Liver (tissue), 9 donors: ENCODE results near the gene VEGFB. TPM values are rescaled to one million over a fixed set of nuclear protein-coding genes. Genes with fewer than 3 reads are reported as not detected.

Experiments
- DNase-seq: peaks from one replicate; pipeline ENCODE4 v3.0.0-alpha.2; 2017; ENCODE audit warnings: low spot score
- H3K27ac ChIP-seq, 2 donors: one replicate each; pipeline ENCODE4 v1.7.0; 2013; ENCODE audit warnings: inconsistent platforms in 2 of 2, low read length in 2 of 2, control low read depth in 1 of 2, low read depth in 1 of 2, mild to moderate bottlenecking in 1 of 2
- H3K27me3 ChIP-seq, 4 donors: one replicate each; pipeline versions ENCODE4 v1.6.1 to v1.7.0; 2013; ENCODE audit warnings: low read length in 3 of 4, inconsistent platforms in 1 of 4, mild to moderate bottlenecking in 1 of 4, moderate library complexity in 1 of 4; ENCODE audit not compliant: control insufficient read depth in 4 of 4, insufficient read depth in 4 of 4
- H3K36me3 ChIP-seq, 4 donors: one replicate each; pipeline versions ENCODE4 v1.6.1 to v1.7.0; 2013; ENCODE audit warnings: low read length in 3 of 4, mild to moderate bottlenecking in 3 of 4, low read depth in 1 of 4, moderate library complexity in 1 of 4; ENCODE audit not compliant: control insufficient read depth in 4 of 4, insufficient read depth in 3 of 4
- H3K4me1 ChIP-seq, 4 donors: one replicate each; pipeline versions ENCODE4 v1.6.1 to v1.7.0; 2013; ENCODE audit warnings: low read length in 3 of 4, mild to moderate bottlenecking in 3 of 4, moderate library complexity in 1 of 4; ENCODE audit not compliant: control insufficient read depth in 4 of 4, insufficient read depth in 4 of 4
- H3K4me3 ChIP-seq, 3 donors: one replicate each; pipeline versions ENCODE4 v1.6.1 to v1.7.0; 2013; ENCODE audit warnings: low read length in 3 of 3, control low read depth in 1 of 3, low read depth in 1 of 3, mild to moderate bottlenecking in 1 of 3
- H3K9ac ChIP-seq, 2 donors: one replicate each; pipeline ENCODE4 v1.7.0; 2013; ENCODE audit warnings: low read length in 2 of 2, mild to moderate bottlenecking in 2 of 2, moderate library complexity in 2 of 2, control low read depth in 1 of 2, low read depth in 1 of 2
- H3K9me3 ChIP-seq, 4 donors: one replicate each; pipeline versions ENCODE4 v1.6.1 to v1.7.0; 2013; ENCODE audit warnings: low read length in 3 of 4; ENCODE audit not compliant: control insufficient read depth in 4 of 4
- ATF3 ChIP-seq: IDR thresholded peaks from 2 replicates; pipeline ENCODE4 v1.6.1; 2016; ENCODE audit warnings: antibody characterized with exemption
- CTCF ChIP-seq: fragments of 150-350 bp; IDR thresholded peaks from 2 replicates; pipeline ENCODE4 v1.5.1; 2017; ENCODE audit warnings: improper control_type of control experiment, low read depth, low read length; ENCODE audit not compliant: missing input control
- EGR1 ChIP-seq, 2 donors: IDR thresholded peaks; 2 replicates each; pipeline ENCODE4 v1.6.1; 2016 to 2018; ENCODE audit warnings: antibody characterized with exemption in 2 of 2, low read depth in 2 of 2
- FOXA1 ChIP-seq: IDR thresholded peaks from 2 replicates; pipeline ENCODE4 v1.6.1; 2016; ENCODE audit warnings: antibody characterized with exemption
- FOXA2 ChIP-seq: IDR thresholded peaks from 2 replicates; pipeline ENCODE4 v1.6.1; 2016; ENCODE audit warnings: antibody characterized with exemption
- GABPA ChIP-seq, 2 donors: IDR thresholded peaks in 1 of 2; conservative IDR thresholded peaks in 1 of 2; 2 replicates each; pipeline ENCODE4 v1.6.1; 2016; ENCODE audit warnings: antibody characterized with exemption in 2 of 2, mild to moderate bottlenecking in 1 of 2, moderate library complexity in 1 of 2
- HNF4A ChIP-seq, 2 donors: conservative IDR thresholded peaks; 2 replicates each; pipeline ENCODE4 v1.6.1; 2016; ENCODE audit warnings: antibody characterized with exemption in 2 of 2, mild to moderate bottlenecking in 2 of 2
- HNF4G ChIP-seq: IDR thresholded peaks from 2 replicates; pipeline ENCODE4 v1.6.1; 2016; ENCODE audit warnings: antibody characterized with exemption
- JUND ChIP-seq, 2 donors: IDR thresholded peaks; 2 replicates each; pipeline ENCODE4 v1.6.1; 2016; ENCODE audit warnings: antibody characterized with exemption in 2 of 2
- NR2F2 ChIP-seq: IDR thresholded peaks from 2 replicates; pipeline ENCODE4 v1.6.1; 2016; ENCODE audit warnings: antibody characterized with exemption
- RAD21 ChIP-seq, 2 donors: IDR thresholded peaks; 2 replicates each; pipeline ENCODE4 v1.6.1; 2016; ENCODE audit warnings: antibody characterized with exemption in 2 of 2, mild to moderate bottlenecking in 2 of 2
- REST ChIP-seq: IDR thresholded peaks from 2 replicates; pipeline ENCODE4 v1.6.1; 2016; ENCODE audit warnings: antibody characterized with exemption, mild to moderate bottlenecking
- SP1 ChIP-seq: IDR thresholded peaks from 2 replicates; pipeline ENCODE4 v1.6.1; 2018; ENCODE audit warnings: antibody characterized with exemption, mild to moderate bottlenecking
- TAF1 ChIP-seq: conservative IDR thresholded peaks from 2 replicates; pipeline ENCODE4 v1.6.1; 2016; ENCODE audit warnings: antibody characterized with exemption, mild to moderate bottlenecking
- YY1 ChIP-seq: IDR thresholded peaks from 2 replicates; pipeline ENCODE4 v1.6.1; 2016; ENCODE audit warnings: antibody characterized with exemption, mild to moderate bottlenecking
- ZBTB33 ChIP-seq: IDR thresholded peaks from 2 replicates; pipeline ENCODE4 v1.6.1; 2016; ENCODE audit warnings: antibody characterized with exemption
- WGBS: extraction: QIAGEN DNeasy Blood & Tissue Kit; methylation state at CpG from one replicate; pipeline ENCODE4 v1.1.7; 2013; 5-methylcytosine and 5-hydroxymethylcytosine counted together
- polyA plus RNA-seq, 2 donors: library from polyadenylated mRNA; stranded (reverse) in 1 of 2; unstranded in 1 of 2; fragments of 200-250 nt in 1 of 2; fragments of >200 nt in 1 of 2; fragmentation: Nextera tagmentation in 1 of 2; extraction: Ambion mirVana in 1 of 2; gene quantifications; one replicate each; pipeline versions ENCODE4 v1.2.1 to v1.2.3, GENCODE V29; 2013 to 2015
- total RNA-seq, 2 donors: library from RNA; depleted of rRNA; stranded (reverse); fragments of >200 nt; gene quantifications; one replicate each; pipeline ENCODE4 v1.2.3, GENCODE V29; 2014
- donor health status: healthy.
- donor health status: healthy.
- donor health status: healthy.
- donor health status: healthy.
- donor health status: healthy.

The VEGFB gene
- total and polyA plus RNA-seq, 4 donors, result 3.6 to 17.3 (median 10.7) TPM

- Histone ChIP-seq H3K9me3 (no peaks in the 10 kb centered on the region), H3K4me3 (no peak overlapping the region), H3K4me1 (peaks cover 3 to 11% (median 6%) of the 10 kb centered on the region in 4 donors), H3K27me3 (no peaks in the 10 kb centered on the region), H3K27ac (no peak overlapping the region), H3K9ac (no peak overlapping the region), H3K36me3 (peaks cover 0 to 21% (median 9%) of the 10 kb centered on the region in 4 donors)
- WGBS, result 91% methylated on average over 8 of the region's 8 CpGs
- no peak for DNase-seq
- TF ChIP-seq HNF4G (no peak), TAF1 (no peak)
Observed at GRCh38 chr11:64278576-64279190, 44.3 kb downstream of the VEGFB start.

GRCh38 chr11:64281957-64282770 lies 47.8 kb downstream of the VEGFB start:
- H3K27me3 ChIP-seq, result no peaks in the 10 kb centered on the region
- DNase-seq, result no peak
- peaks cover 2 to 26% (median 23%) of the 10 kb centered on the region in 4 donors for H3K4me1 ChIP-seq
- WGBS, result 97% methylated on average over 22 of the region's 22 CpGs
- H3K9me3 ChIP-seq, result no peaks in the 10 kb centered on the region
- TF ChIP-seq FOXA1 (no peak), HNF4A (conservative IDR thresholded peaks at IDR 0.05) (no peak), REST (no peak), JUND (IDR thresholded peaks at IDR 0.05) (no peak), TAF1 (no peak), CTCF (no peak), ZBTB33 (no peak), EGR1 (IDR thresholded peaks at IDR 0.05; ENCODE audit: low read depth in 2 of 2) (no peak), NR2F2 (no peak), HNF4G (no peak), SP1 (no peak), GABPA (IDR thresholded peaks at IDR 0.05 in 1 of 2, conservative IDR thresholded peaks at IDR 0.05 in 1 of 2) (no peak), ATF3 (no peak), FOXA2 (no peak), RAD21 (IDR thresholded peaks at IDR 0.05) (no peak), YY1 (no peak)
- H3K9ac ChIP-seq, result no peak overlapping the region
- no peak overlapping the region for H3K4me3 ChIP-seq
- H3K36me3 ChIP-seq, result peaks cover 0 to 12% (median 6%) of the 10 kb centered on the region in 4 donors
- no peak overlapping the region for H3K27ac ChIP-seq
